Calu3 (cell line): Measurements from ENCODE around the gene DUSP19. TPM values are rescaled to one million over a fixed set of nuclear protein-coding genes. Genes with fewer than 3 reads are reported as not detected.

Source experiments
- BruUV-seq: library from RNA; stranded (reverse); fragments of 400-500 nt; replicated peaks from 2 replicates; lab custom pipeline; 2021; lab: Mats Ljungman, UMichigan
- CTCF ChIA-PET: fragments of 300-600 bp; sonication (Branson Sonifier 250); formaldehyde crosslinking; loops from one replicate; lab custom pipeline; 2022; ENCODE audit warnings: antibody characterized with exemption; lab: Charles Lee
- DNase-seq: peaks from one replicate; pipeline ENCODE4 v3.0.0; 2022
- H3K27ac Mint-ChIP-seq: one replicate; pipeline ENCODE4 v1.8.0; 2022; ENCODE audit warnings: mixed read lengths; ENCODE audit not compliant: unreplicated experiment
- H3K27me3 Mint-ChIP-seq: one replicate; pipeline ENCODE4 v1.8.0; 2022; ENCODE audit warnings: mixed read lengths; ENCODE audit not compliant: unreplicated experiment
- H3K36me3 Mint-ChIP-seq: one replicate; pipeline ENCODE4 v1.8.0; 2022; ENCODE audit warnings: mild to moderate bottlenecking, moderate library complexity, mixed read lengths; ENCODE audit not compliant: insufficient read depth, unreplicated experiment
- H3K4me1 Mint-ChIP-seq: one replicate; pipeline ENCODE4 v1.8.0; 2022; ENCODE audit warnings: mild to moderate bottlenecking, low read depth, mixed read lengths; ENCODE audit not compliant: unreplicated experiment
- H3K4me3 Mint-ChIP-seq: one replicate; pipeline ENCODE4 v1.8.0; 2022; ENCODE audit warnings: mild to moderate bottlenecking, low read depth, moderate library complexity, mixed read lengths; ENCODE audit not compliant: unreplicated experiment
- H3K9me3 Mint-ChIP-seq: one replicate; pipeline ENCODE4 v1.8.0; 2022; ENCODE audit warnings: low read depth, mixed read lengths; ENCODE audit not compliant: unreplicated experiment
- CTCF ChIP-seq: fragments of 200-600 bp; IDR thresholded peaks from one replicate; pipeline ENCODE4 v1.8.0; 2022; ENCODE audit warnings: antibody characterized with exemption; ENCODE audit not compliant: unreplicated experiment
- intact Hi-C: fragments of 100-400 bp; cut with micrococcal nuclease; formaldehyde crosslinking; loops from one replicate; pipeline ENCODE4 v1.10.0; 2022; ENCODE audit not compliant: unreplicated experiment
- total RNA-seq: library from RNA; stranded (reverse); gene quantifications from 2 replicates; pipeline ENCODE4 v1.2.3, GENCODE V29; 2022

The DUSP19 gene
- total RNA-seq, 1 experiment from 2014 or later: 1.6 TPM

GRCh38 chr2:183034806-183035205 lies 43.7 kb upstream of the DUSP19 start:
- Mint-ChIP-seq H3K4me1 (peaks cover 69% of the 10 kb centered on the region), H3K27me3 (no peaks in the 10 kb centered on the region), H3K36me3 (peaks cover 37% of the 10 kb centered on the region), H3K27ac (peak overlapping the region; percentile 97), H3K9me3 (no peaks in the 10 kb centered on the region), H3K4me3 (peak overlapping the region; percentile 94)
- no TSS peak for BruUV-seq
- no peak for TF ChIP-seq CTCF
- CTCF ChIA-PET: interaction anchor here (0.6 kb wide), 1 partner anchor 63 kb away, joined by 4 read pairs; no protein-coding TSS in a partner anchor
- DNase-seq: no peak
- intact Hi-C loops: loop anchor here (5.0 kb wide), 1 partner anchor 92 kb away; no protein-coding TSS in a partner anchor

GRCh38 chr2:183035298-183035953 lies 43.1 kb upstream of the DUSP19 start:
- CTCF ChIA-PET: no interaction called here
- no peak for TF ChIP-seq CTCF
- peak overlapping the region; percentile 94 for H3K4me3 Mint-ChIP-seq
- H3K27me3 Mint-ChIP-seq: no peaks in the 10 kb centered on the region
- peaks cover 37% of the 10 kb centered on the region for H3K36me3 Mint-ChIP-seq
- no peak for DNase-seq
- H3K27ac Mint-ChIP-seq: peak overlapping the region; percentile 97
- H3K4me1 Mint-ChIP-seq: peaks cover 63% of the 10 kb centered on the region
- H3K9me3 Mint-ChIP-seq: no peaks in the 10 kb centered on the region
- intact Hi-C loops: loop anchor here (5.0 kb wide), 1 partner anchor 92 kb away; no protein-coding TSS in a partner anchor
- BruUV-seq: no TSS peak

- intact Hi-C loops: loop anchor here (5.0 kb wide), 1 partner anchor 91 kb away; no protein-coding TSS in a partner anchor
- Mint-ChIP-seq H3K27ac (peak overlapping the region; percentile 97), H3K4me1 (peaks cover 56% of the 10 kb centered on the region), H3K4me3 (peak overlapping the region; percentile 94), H3K9me3 (no peaks in the 10 kb centered on the region), H3K27me3 (no peaks in the 10 kb centered on the region), H3K36me3 (peaks cover 37% of the 10 kb centered on the region)
- no peak for DNase-seq
- CTCF ChIA-PET: no interaction called here
- no TSS peak for BruUV-seq
- no peak for TF ChIP-seq CTCF
Observed at GRCh38 chr2:183035954-183036669, 42.4 kb upstream of the DUSP19 start.

- no peaks in the 10 kb centered on the region for H3K9me3 Mint-ChIP-seq
- CTCF ChIA-PET: interaction anchor here (0.8 kb wide), 1 partner anchor 57 kb away, joined by 3 read pairs; no protein-coding TSS in a partner anchor
- no peak for DNase-seq
- H3K36me3 Mint-ChIP-seq: peaks cover 37% of the 10 kb centered on the region
- TF ChIP-seq CTCF: no peak
- BruUV-seq: no TSS peak
- peak overlapping the region; percentile 94 for H3K4me3 Mint-ChIP-seq
- intact Hi-C loops: loop anchor here (5.0 kb wide), 1 partner anchor 90 kb away; no protein-coding TSS in a partner anchor
- H3K27me3 Mint-ChIP-seq: no peaks in the 10 kb centered on the region
- H3K27ac Mint-ChIP-seq: peak overlapping the region; percentile 97
- H3K4me1 Mint-ChIP-seq: peaks cover 49% of the 10 kb centered on the region
Observed at GRCh38 chr2:183037074-183037552, 41.4 kb upstream of the DUSP19 start.
